NCI-H146 treated with DMSO at 0.1 percent for 48 hours (cell line): ENCODE results near the gene MIA2.

Experiments used
- DNase-seq: peaks from one replicate; lab custom pipeline; 2025; ENCODE audit not compliant: unreplicated experiment; lab: John Stamatoyannopoulos, UW

The MIA2 gene

GRCh38 chr14:39432179-39432618 lies 198.5 kb downstream of the MIA2 start, which contains the start of gene FBXO33:
TSS of gene FBXO33 (minus strand) at chr14:39432433. CDS start at chr14:39432162, 271 bp downstream.
- DNase-seq, result peak; percentile 89

- peak; percentile 89 for DNase-seq
Measured at GRCh38 chr14:39432619-39433451, 199.1 kb downstream of the MIA2 start.

DNA sequence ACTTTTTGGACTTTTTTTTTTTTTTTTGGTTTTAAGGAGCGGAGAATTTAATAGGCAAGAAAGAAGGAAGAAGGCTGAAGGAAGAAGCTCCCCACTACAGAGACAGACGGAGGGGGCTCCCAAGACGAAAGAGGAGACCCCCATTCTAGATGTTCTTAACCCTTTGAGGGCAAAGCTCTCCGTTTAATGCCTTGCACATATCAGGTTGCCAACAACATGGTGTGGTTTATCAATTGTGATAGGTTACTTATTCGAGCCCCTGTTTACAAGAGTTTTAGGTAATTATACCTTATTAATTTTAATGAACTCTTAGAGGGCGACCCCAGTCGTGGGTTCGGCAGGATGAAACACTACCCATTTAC lies 199.7 kb downstream of the MIA2 start:
- DNase-seq, result no peak

DNA sequence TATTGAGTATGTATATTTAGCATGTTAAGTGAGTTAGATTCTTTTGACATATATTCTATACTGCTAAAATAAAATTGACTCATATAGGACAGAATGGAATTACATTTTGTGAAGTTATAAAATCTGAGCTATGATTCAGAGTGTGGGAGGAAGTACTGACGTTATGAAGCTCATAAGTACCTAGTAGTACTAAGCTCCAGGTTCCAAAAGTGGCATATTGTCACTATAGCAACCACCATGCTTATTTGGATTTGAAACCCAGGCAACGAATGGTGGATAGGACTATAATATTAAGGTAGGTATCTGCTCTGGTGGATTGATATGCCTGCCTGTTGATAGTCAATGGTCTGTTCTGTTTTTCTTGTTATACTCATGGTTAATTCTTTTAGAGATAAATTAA lies 200.7 kb downstream of the MIA2 start:
- DNase-seq, result no peak

DNA sequence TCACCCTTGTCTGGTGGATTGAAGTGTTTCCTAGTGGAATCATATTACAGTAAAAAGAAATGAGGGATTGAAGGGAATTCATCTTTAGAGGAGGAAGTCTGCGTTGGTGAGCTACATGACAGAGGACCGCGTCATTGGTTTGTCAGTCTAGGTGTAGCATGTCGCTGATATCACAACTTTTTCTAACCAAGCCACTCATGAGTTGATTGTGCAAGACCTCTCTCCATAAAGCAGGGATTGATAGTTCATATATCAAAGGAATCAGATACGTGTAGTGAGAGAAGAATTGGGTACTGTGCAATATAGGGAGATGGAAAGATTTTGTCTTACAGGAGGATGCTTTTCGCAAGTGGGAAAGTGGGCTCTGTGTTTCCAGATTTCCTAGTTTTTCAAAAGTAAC lies 201.5 kb downstream of the MIA2 start:
- DNase-seq, result no peak
